SK-N-SH (cell line): ENCODE measurements around the gene CERS6.

ENCODE experiments used
- CTCF ChIP-seq: fragments of 200-600 bp; sonication (generic); IDR thresholded peaks from 2 replicates; pipeline ENCODE4 v1.6.1; 2017; ENCODE audit warnings: antibody characterized with exemption, mild to moderate bottlenecking, moderate library complexity
- EP300 ChIP-seq, 2 experiments: IDR thresholded peaks; 2 replicates each; pipeline versions ENCODE4 v1.4.0 to v1.6.1; 2012; ENCODE audit warnings: borderline replicate concordance in 1 of 2, low read depth in 1 of 2, low read length in 1 of 2
- FOSL2 ChIP-seq: IDR thresholded peaks from 2 replicates; pipeline ENCODE4 v1.4.0; 2012; ENCODE audit warnings: low read depth, mild to moderate bottlenecking, moderate library complexity, borderline replicate concordance
- JUND ChIP-seq: IDR thresholded peaks from 2 replicates; pipeline ENCODE4 v1.4.0; 2012
- MAX ChIP-seq: IDR thresholded peaks from 2 replicates; pipeline ENCODE4 v1.4.0; 2012; ENCODE audit warnings: low read depth
- MXI1 ChIP-seq: IDR thresholded peaks from 2 replicates; pipeline ENCODE4 v1.6.1; 2012; ENCODE audit warnings: mild to moderate bottlenecking, low read depth, low read length, improper control_type of control experiment
- NFIC ChIP-seq: IDR thresholded peaks from 2 replicates; pipeline ENCODE4 v1.4.0; 2012; ENCODE audit warnings: borderline replicate concordance
- RXRA ChIP-seq: IDR thresholded peaks from 2 replicates; pipeline ENCODE4 v1.4.0; 2012; ENCODE audit warnings: low read depth, mild to moderate bottlenecking, borderline replicate concordance
- USF1 ChIP-seq: IDR thresholded peaks from 2 replicates; pipeline ENCODE4 v1.4.0; 2012; ENCODE audit warnings: low read depth, borderline replicate concordance

GRCh38 chr2:168438553-168438952, 17.5 kb upstream of the CERS6 start:
- TF ChIP-seq USF1 (no peak), NFIC (no peak), CTCF (no peak), JUND (no peak), MXI1 (no peak), RXRA (no peak), EP300 (IDR thresholded peaks at IDR 0.05; ENCODE audit: borderline replicate concordance in 1 of 2, low read depth in 1 of 2, low read length in 1 of 2) (peak in 1 of 2 experiments; percentile 51; a peak in 2 of 4 replicates), FOSL2 (no peak), MAX (no peak)
